ENCODE measurements around the gene DRAXIN.

DNA sequence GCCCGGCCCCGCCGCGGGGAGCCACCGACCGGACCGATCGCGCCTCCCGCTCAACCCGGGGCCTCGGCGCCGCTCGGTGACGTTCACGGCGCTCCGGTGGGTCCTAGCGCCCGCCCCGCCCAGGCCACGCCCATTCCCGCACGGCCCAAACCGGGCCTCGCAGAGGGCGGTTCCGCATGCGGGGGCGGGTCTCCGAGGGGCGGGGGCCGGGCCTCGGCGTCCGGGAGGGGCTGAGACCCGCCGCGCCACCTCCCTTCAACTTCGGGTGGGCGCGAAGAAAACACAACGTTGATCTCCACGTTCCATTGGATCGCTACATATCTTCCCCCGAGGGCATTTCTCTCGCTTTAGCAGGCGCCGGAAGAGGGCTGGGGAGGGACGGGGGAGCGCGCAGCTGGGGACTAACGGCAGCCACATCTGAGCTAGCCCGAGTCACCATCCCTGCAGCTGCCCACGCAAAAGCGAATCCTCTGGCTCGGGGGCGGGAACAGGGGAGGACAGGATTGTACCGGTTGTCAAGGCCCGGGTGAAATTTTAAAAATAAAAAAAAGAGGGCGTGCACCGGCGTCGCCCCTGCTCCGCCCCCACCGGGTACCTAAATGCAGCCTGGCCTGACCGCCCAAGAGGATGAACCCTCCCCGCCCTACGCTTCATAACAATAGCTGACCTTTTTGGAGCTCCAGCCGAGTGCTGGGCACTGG, 10.3 kb upstream of the DRAXIN start, which contains the start of gene MAD2L2:
- TF ChIP-seq, protein P1, sequence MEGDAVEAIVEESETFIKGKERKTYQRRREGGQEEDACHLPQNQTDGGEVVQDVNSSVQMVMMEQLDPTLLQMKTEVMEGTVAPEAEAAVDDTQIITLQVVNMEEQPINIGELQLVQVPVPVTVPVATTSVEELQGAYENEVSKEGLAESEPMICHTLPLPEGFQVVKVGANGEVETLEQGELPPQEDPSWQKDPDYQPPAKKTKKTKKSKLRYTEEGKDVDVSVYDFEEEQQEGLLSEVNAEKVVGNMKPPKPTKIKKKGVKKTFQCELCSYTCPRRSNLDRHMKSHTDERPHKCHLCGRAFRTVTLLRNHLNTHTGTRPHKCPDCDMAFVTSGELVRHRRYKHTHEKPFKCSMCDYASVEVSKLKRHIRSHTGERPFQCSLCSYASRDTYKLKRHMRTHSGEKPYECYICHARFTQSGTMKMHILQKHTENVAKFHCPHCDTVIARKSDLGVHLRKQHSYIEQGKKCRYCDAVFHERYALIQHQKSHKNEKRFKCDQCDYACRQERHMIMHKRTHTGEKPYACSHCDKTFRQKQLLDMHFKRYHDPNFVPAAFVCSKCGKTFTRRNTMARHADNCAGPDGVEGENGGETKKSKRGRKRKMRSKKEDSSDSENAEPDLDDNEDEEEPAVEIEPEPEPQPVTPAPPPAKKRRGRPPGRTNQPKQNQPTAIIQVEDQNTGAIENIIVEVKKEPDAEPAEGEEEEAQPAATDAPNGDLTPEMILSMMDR (IDR thresholded peaks at IDR 0.05): peak in 3 of 4 experiments; percentile 5 to 9 (median 6)
- peak; percentile 69 for TF ChIP-seq POLR2A (IDR thresholded peaks at IDR 0.05)
